Measurements from ENCODE around the gene SOWAHA.

The SOWAHA gene

DNA sequence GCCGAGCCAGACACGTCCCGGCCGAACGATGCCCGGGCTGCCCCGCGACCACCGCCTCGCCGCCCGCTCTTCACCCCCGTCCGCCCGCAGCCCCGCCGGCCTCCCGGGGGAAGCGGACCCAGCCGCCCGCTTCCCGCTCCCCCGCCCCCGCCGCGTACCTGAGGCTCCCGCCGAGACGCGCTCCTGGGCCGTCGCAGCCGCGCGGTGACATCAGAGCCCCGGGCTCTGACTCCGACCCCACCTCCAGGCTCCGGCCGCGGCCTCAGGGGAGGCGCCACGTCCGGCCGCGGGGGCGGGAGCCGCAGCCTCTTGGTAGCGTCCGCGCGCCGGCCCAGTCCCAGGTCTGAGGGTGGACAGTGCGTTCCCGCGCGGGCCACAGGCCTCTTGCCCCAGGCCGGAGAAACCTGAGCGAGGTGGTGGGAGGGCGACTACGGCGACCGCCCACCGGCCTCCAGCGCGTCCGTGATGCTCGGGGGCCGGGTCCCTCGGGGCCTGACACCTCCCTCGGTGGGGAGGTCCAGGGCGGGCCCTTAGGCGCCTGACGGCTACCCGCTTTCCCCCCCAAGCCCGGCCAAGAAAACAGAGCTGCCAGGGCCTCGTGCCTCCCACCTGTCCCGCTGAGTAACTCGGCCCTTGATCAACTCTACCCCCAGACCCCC, 17.5 kb downstream of the SOWAHA start, which contains the start of gene SHROOM1:
Gene SHROOM1, minus strand, starts transcription at position 212 of the 659 bp plus-strand sequence. CDS start 4,507 bp downstream, outside the sequence.
- CTCF ChIA-PET: interaction anchor here (0.6 to 4.3 kb wide), 18 partner anchors 8 to 1209 kb away, joined by 3 to 33 read pairs (median 4); partner anchors contain the start of genes CCNI2 and LEAP2
- peak; percentile 59 for DNase-seq (ENCODE audit: low spot score)
- TF ChIP-seq, protein P1, sequence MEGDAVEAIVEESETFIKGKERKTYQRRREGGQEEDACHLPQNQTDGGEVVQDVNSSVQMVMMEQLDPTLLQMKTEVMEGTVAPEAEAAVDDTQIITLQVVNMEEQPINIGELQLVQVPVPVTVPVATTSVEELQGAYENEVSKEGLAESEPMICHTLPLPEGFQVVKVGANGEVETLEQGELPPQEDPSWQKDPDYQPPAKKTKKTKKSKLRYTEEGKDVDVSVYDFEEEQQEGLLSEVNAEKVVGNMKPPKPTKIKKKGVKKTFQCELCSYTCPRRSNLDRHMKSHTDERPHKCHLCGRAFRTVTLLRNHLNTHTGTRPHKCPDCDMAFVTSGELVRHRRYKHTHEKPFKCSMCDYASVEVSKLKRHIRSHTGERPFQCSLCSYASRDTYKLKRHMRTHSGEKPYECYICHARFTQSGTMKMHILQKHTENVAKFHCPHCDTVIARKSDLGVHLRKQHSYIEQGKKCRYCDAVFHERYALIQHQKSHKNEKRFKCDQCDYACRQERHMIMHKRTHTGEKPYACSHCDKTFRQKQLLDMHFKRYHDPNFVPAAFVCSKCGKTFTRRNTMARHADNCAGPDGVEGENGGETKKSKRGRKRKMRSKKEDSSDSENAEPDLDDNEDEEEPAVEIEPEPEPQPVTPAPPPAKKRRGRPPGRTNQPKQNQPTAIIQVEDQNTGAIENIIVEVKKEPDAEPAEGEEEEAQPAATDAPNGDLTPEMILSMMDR (conservative IDR thresholded peaks at IDR 0.05; ENCODE audit: low read depth): no peak
- POLR2A ChIA-PET (ENCODE audit: low non-redundant PET): interaction anchor here (1.7 kb wide), 1 partner anchor 35 kb away, joined by 7 read pairs; the partner anchor contains the start of genes GDF9 and UQCRQ
- peak within 1 kb of the TSS; percentile 66 for H3K27ac ChIP-seq

DNA sequence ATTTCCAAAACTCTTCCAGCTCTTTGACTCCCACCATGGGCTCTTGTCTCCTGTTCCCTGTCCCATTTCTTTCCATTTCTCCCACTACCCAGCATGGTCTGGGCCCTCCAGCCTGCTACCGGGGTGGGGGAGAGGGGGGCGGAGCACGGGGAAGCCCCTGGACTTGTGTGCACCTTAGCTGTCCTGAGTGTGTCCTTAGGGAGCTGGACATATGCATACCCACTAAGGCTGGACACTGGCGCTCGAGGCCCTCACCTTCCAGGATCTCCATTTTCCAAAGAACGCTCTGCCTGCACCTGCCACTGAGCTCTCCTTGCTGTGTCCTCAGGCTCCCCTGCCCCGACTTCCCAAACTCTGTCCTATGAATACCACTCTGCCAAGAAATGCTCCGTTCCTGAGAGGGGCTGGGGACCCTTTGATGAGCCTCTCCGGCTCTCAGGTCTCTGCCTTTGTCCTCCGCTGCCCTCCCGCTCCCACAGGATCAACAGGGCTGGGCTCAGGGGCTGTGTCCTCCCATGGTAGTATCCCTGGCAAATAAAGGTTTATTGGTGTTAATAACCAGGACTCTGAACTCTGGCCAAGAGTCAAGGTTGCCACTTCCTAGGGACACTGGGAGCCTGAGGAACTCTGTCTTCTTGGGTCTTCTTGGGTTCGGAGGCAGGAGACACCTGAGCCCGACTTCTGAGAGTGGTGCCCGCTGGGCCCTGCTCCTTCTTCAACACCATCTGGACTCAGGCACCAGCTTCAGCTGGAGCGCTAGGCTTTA, 18.2 kb downstream of the SOWAHA start:
- DNase-seq (ENCODE audit: low spot score): no peak
- POLR2A ChIA-PET (ENCODE audit: low non-redundant PET): no interaction called here
- TF ChIP-seq, protein P1 (conservative IDR thresholded peaks at IDR 0.05; ENCODE audit: low read depth): no peak
- peak overlapping the region; percentile 66 for H3K27ac ChIP-seq
- CTCF ChIA-PET: interaction anchor here (0.8 to 4.3 kb wide), 4 partner anchors 11 to 304 kb away, joined by 3 to 33 read pairs (median 4); no protein-coding TSS in a partner anchor

DNA sequence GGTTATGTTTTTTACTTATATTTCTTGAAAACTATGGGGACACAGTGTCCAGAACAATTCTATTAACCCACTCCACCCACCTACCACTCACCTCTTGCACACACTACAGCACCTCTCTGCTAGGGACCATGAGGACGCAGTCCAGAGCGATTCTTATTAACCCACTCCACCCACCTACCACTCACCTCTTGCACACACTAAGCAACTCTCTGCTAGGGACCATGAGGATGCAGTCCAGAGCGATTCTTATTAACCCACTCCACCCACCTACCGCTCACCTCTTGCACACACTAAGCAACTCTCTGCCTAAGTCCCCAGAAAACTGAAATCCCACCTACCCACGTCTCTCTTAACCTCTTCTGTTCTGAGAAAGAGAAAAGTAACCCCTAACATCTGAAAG, 19.5 kb downstream of the SOWAHA start:
- TF ChIP-seq, protein P1 (conservative IDR thresholded peaks at IDR 0.05; ENCODE audit: low read depth): no peak
- no peak overlapping the region for H3K27ac ChIP-seq
- ChIA-PET POLR2A (ENCODE audit: low non-redundant PET) (no interaction called here), CTCF (interaction anchor here (1.8 kb wide), 1 partner anchor 34 kb away, joined by 6 read pairs; the partner anchor contains the start of genes GDF9 and UQCRQ)
- DNase-seq (ENCODE audit: low spot score): no peak

DNA sequence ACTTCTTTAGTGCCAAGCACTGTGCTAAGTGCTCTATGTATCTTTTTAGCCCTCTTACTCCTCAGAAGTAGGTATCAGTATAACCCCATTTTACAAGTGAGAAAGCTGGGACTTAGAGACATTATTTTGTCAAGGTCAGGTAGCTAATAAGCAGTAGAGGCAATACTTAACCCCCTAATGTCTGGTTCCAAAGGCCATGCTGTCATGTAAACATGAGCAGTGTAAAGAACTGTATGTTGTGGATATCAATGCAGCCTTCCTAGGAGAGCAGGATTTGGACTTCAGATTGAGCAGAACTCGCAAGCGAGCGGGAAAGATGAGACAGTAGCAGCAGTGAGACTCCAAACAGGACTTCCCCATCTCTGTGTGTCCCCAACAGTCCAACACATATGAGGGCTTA, 21.0 kb downstream of the SOWAHA start:
- TF ChIP-seq, protein P1 (conservative IDR thresholded peaks at IDR 0.05; ENCODE audit: low read depth): no peak
- DNase-seq (ENCODE audit: low spot score): no peak
- ChIA-PET POLR2A (ENCODE audit: low non-redundant PET) (no interaction called here), CTCF (interaction anchor here (0.6 to 2.5 kb wide), 3 partner anchors 14 to 45 kb away, joined by 5 to 12 read pairs (median 6); partner anchors contain the start of genes GDF9 and UQCRQ)
- no peak overlapping the region for H3K27ac ChIP-seq

DNA sequence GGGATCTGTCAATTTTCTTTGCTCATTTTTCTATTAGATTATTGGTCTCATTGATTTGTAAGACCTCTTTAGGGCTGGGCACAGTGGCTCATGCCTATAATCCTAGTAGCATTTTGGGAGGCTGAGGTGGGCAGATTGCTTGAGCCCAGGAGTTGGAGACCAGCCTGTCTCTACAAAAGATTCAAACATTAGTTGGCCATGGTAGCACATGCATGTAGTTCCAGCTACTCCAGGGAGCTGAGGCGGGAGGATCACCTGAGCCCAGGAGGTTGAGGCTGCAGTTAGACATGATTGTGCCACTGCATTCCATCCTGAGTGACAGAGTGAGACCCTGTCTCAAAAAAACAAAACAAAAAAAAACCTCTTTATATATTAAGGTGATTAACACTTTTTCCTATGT, 23.8 kb downstream of the SOWAHA start:
- ChIA-PET POLR2A (ENCODE audit: low non-redundant PET) (no interaction called here), CTCF (no interaction called here)
- TF ChIP-seq, protein P1 (conservative IDR thresholded peaks at IDR 0.05; ENCODE audit: low read depth): no peak
- H3K27ac ChIP-seq: no peak overlapping the region
- DNase-seq (ENCODE audit: low spot score): no peak

DNA sequence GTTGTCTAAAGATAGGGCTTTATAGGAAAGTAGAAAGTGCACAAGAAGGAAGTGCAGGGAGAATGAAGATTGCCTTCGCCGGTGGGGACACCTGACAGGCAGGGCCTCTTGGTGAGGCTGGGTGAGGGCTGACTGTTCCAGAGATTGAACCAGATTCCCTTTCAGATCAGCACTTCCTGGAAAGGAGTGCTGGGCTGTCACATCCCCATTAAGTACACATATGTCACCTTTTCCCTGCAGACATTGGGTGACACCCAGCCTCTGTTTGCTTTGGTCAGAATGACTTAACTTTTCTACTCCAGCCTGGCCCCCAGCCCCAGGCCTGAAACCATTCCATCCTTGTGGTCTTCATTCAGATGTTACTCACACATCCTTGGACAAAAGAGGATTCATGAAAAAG, 24.8 kb downstream of the SOWAHA start:
- TF ChIP-seq, protein P1 (conservative IDR thresholded peaks at IDR 0.05; ENCODE audit: low read depth): no peak
- no peak overlapping the region for H3K27ac ChIP-seq
- DNase-seq (ENCODE audit: low spot score): no peak
- POLR2A ChIA-PET (ENCODE audit: low non-redundant PET): no interaction called here
- CTCF ChIA-PET: interaction anchor here (1.5 kb wide), 1 partner anchor 8 kb away, joined by 7 read pairs; the partner anchor contains the start of gene SHROOM1

All from RWPE1 (cell line).